GM18868 (cell line): Measurements from ENCODE around the gene AFF2.
"Not testable (repeated sequence)": the region's sequence is repeated elsewhere in the genome, so short reads cannot be mapped to it uniquely, and the experiment has no call there.

ENCODE experiments used
- ATAC-seq: cut with Tn5 transposase; IDR thresholded peaks from one replicate; pipeline ENCODE4 v1.9.1; 2021; ENCODE audit warnings: mild to moderate bottlenecking, moderate library complexity; ENCODE audit not compliant: unreplicated experiment

Gene AFF2

GRCh38 chrX:148906628-148907027 lies 406.2 kb downstream of the AFF2 start:
- ATAC-seq: not testable (repeated sequence)

- no peak for ATAC-seq
Observed at GRCh38 chrX:148909758-148910157, 409.3 kb downstream of the AFF2 start.

DNA sequence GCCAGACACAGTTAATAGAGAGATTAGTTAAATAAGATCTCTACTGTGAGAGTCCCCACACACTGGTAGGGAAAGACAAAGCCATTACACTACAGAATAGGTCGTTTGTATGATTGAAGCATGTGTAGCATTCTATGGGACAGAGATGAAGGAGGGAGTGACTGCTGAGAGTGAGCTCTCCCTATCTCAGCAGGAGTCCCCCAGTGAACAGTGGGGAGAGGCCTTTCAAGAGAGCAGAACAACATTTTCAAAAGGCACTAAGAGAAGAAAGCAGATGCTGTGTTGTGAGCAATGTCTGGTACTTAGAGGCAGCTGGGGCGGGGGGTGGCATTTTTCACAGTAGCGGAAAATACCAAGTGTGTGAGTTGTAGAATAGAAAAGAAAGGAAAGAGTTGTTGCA lies 413.6 kb downstream of the AFF2 start:
- ATAC-seq: no peak

GRCh38 chrX:148914783-148915182 lies 414.4 kb downstream of the AFF2 start:
- peak; percentile 87 for ATAC-seq

GRCh38 chrX:148915474-148915873 lies 415.1 kb downstream of the AFF2 start:
- ATAC-seq: peak; percentile 24

- no peak for ATAC-seq
Observed at GRCh38 chrX:148917441-148917840, 417.0 kb downstream of the AFF2 start.

- ATAC-seq: no peak
Observed at GRCh38 chrX:148923631-148924030, 423.2 kb downstream of the AFF2 start.

- ATAC-seq: no peak
Observed at GRCh38 chrX:148926371-148926770, 426.0 kb downstream of the AFF2 start.

GRCh38 chrX:148928811-148929210 lies 428.4 kb downstream of the AFF2 start:
- ATAC-seq: peak; percentile 57

GRCh38 chrX:148929686-148930085 lies 429.3 kb downstream of the AFF2 start:
- ATAC-seq: no peak

GRCh38 chrX:148930206-148930729 lies 429.9 kb downstream of the AFF2 start:
- no peak for ATAC-seq

- ATAC-seq: no peak
Observed at GRCh38 chrX:148933881-148934280, 433.5 kb downstream of the AFF2 start.

GRCh38 chrX:148938348-148938747 lies 437.9 kb downstream of the AFF2 start:
- no peak for ATAC-seq

DNA sequence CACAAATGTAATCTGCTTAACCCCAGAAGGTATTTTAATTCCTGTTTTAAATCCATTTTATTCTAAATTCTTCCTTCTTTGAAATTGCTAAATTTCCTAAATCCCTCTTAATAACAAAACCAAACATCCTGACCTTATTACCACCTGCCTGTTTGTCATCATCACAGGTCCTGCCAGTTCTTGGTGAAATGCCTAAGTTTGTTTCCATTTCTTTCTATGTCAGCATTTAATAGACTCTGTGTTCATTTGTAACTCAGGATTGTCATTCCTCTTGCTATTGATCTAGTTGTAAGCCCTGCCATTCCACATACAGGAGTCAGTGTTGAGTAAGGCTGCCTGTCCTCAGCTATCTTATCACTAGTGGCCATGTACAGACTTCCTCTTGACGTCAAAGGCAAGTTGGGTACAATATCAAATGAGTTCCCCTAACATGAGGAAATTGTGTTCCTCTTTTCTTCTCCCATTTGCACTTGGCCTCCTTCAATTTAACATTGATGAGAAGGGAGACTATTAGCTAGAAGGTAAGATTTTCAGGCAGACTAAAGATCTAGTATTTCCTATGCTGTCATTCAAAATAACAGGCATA lies 440.1 kb downstream of the AFF2 start:
- ATAC-seq: no peak

DNA sequence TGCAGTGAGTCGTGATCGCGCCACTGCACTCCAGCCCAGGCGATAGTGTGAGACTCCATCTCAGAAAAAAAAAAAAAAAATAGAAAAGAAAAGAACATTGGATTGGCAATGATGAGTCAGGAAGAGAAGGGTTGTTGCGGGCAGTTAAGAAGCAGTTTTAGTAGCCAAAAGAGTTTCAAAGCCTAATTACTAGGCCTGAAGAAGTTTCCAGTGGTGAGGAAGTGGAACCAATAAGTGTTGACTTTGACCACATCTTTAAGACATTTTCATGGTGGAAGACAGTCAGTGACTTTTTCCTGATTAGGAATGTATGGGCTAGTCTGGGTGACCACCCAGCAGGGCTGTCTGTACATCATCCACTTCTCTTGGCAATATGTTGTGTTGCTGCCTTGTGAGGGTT lies 442.3 kb downstream of the AFF2 start:
- no peak for ATAC-seq

- ATAC-seq: no peak
Observed at GRCh38 chrX:148947399-148947975, 447.1 kb downstream of the AFF2 start.

DNA sequence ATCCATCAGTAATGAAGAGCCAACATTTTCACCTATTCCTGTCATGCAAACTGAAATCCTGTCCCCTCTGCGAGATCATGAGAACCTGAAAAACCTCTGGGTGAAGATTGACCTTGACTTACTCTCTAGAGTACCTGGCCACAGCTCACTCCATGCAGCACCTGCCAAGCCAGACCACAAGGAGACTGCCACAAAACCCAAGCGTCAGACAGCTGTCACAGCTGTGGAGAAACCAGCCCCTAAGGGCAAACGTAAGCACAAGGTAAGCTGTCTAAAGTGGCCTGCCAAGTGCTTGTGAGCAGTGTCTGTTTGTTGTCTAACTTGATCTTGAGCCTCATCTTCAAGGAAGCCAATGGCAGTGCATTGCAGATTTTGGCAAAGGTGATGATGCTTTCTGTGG lies 455.9 kb downstream of the AFF2 start:
- no peak for ATAC-seq

DNA sequence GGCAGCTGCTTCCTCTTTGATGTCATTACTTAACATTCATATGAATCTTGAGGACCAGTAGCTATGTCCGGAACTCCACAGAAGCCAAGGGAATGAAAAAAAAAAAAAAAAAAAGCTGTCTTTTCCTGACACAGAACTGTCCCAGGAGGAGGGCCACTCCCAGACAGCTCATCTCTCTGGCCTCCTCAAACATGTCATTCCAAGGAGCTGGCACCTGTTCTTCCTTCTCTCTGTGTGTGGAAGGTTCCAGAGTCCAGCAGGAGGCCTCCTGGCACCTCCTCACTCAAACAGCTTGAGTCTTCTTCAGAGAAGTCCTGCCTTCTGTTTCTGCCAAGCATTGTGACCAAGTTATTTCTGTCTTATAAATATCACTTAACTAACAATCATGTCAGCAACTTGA lies 458.5 kb downstream of the AFF2 start:
- ATAC-seq: no peak

- ATAC-seq: no peak
Observed at GRCh38 chrX:148960060-148960459, 459.6 kb downstream of the AFF2 start.

DNA sequence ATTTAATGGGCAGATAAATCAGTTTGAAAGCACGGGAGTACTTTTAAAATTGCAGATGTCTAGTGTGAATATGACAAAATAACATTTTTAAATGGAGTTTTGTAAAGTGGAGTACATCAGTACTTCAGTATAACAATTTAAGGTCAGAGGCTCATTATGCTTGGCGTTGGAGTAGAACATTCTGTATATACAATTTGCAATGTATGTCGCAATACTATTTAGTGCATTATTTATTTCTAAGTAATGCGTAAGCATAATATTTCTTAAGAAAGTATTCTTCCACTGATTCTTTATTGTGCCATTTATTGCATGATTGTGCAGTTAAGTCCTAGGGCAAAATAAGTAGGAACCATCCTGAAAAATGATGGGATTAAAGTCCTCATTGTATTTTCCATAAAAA lies 461.6 kb downstream of the AFF2 start:
- ATAC-seq: no peak

DNA sequence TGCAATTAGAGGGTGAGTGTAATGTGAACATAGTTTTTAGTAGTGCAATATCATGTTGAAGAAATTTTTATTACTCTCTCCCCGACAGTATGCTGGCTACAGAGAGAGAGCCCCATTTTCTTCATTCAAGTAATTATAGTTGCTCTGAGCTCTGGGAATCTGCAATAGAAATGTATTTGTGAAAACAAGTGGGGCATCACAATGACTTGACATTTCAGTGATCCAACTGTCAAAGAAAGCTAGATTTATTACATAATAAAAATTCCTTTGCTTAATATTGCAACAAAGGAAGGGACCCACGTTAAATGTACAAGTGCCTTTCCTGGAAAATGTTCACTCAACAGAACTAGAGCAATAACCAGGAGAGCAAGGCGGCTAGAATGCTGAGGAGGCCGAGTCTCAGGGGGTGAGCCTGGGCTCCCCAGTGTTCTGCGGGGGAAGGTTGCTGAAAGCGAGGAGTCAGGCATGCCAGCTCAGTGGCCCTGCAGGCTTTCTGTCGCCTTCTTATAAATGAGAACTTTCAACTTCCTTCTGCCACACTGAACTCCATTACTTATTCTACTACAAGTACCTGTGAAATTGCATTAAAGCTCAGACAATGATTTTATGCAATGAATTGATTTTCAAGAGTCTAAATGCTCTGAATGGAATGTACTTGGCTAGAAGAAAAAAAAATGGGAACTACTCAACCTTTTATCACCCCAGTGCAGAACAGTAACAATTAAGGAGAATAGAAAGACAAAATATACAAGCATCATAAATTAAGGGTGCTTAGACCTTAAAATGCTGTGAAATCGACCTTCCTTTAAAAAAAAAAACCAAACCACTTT lies 476.4 kb downstream of the AFF2 start:
- no peak for ATAC-seq

DNA sequence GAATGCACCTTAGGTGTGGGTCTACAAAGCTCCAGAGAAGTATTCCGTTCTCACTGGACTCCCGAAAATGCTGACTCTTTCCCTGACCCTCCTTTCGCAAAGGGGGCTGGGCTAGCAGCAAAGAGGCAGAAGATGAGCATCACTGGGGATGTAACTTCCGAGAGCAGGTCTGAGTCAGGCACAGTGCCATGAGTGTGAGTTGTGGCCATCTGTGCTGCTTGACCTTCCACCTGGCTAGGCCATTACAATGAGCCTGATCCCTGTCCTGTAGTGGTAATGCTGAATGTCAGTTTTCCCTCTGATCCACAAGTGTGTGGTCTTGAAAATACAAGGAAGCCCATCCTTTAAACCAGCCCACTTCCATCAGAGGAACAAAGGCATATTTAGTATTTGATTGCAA lies 479.4 kb downstream of the AFF2 start:
- ATAC-seq: no peak
